Measurements from ENCODE around the gene ZNF823.

GRCh38 chr19:11705474-11705873, 33.3 kb downstream of the ZNF823 start:
- TF ChIP-seq CTCF (tag by site-specific recombination; IDR thresholded peaks at IDR 0.05), result no peak
- no peak for TF ChIP-seq ATF2 (tag by site-specific recombination; IDR thresholded peaks at IDR 0.05; ENCODE audit: low read depth)
- TF ChIP-seq YY1 (tag by site-specific recombination; IDR thresholded peaks at IDR 0.05), result no peak
- TF ChIP-seq ZNF24 (tag by site-specific recombination; IDR thresholded peaks at IDR 0.05), result no peak
- TF ChIP-seq KLF16 (tag by site-specific recombination; IDR thresholded peaks at IDR 0.05), result no peak
- no peak for TF ChIP-seq ZNF776 (tag by site-specific recombination; IDR thresholded peaks at IDR 0.05; ENCODE audit: borderline replicate concordance)
- TF ChIP-seq ZNF610 (tag by site-specific recombination; IDR thresholded peaks at IDR 0.05; ENCODE audit: borderline replicate concordance), result no peak
- no peak for TF ChIP-seq GLI4 (tag by site-specific recombination; IDR thresholded peaks at IDR 0.05)
- TF ChIP-seq ZBTB7A (tag by site-specific recombination; IDR thresholded peaks at IDR 0.05; ENCODE audit: low read depth), result no peak
- TF ChIP-seq ZBTB1 (tag by site-specific recombination; IDR thresholded peaks at IDR 0.05), result no peak
- no peak for TF ChIP-seq ZNF138 (tag by site-specific recombination; IDR thresholded peaks at IDR 0.05; ENCODE audit: borderline replicate concordance)
- TF ChIP-seq ZNF398 (tag by site-specific recombination; IDR thresholded peaks at IDR 0.05), result no peak
- no peak for TF ChIP-seq ZNF311 (tag by site-specific recombination; IDR thresholded peaks at IDR 0.05; ENCODE audit: borderline replicate concordance)

All from HEK293 (cell line).